HCT116 (cell line): Measurements from ENCODE around the gene LGR6. TPM values are rescaled to one million over a fixed set of nuclear protein-coding genes. Genes with fewer than 3 reads are reported as not detected.

ENCODE experiments used
- ATAC-seq: fragments of 200-7000 bp; cut with Tn5 transposase; 2 replicates; pipeline ENCODE4 v1.9.1; 2020; ENCODE audit warnings: mild to moderate bottlenecking, moderate library complexity
- BruUV-seq: library from RNA; stranded (reverse); fragments of 400-500 nt; replicated peaks from 2 replicates; lab custom pipeline; 2021; lab: Mats Ljungman, UMichigan
- CTCF ChIA-PET: fragments of 300-600 bp; sonication (Branson Sonifier 250); formaldehyde crosslinking; loops from one replicate; lab custom pipeline; 2021; ENCODE audit warnings: antibody characterized with exemption; lab: Charles Lee
- POLR2A ChIA-PET: fragments of 300-600, 350-600 bp; sonication (Branson Sonifier 250); formaldehyde crosslinking; loops from one replicate; lab custom pipeline; 2021; ENCODE audit warnings: antibody characterized with exemption; lab: Charles Lee
- RAD21 ChIA-PET, 2 experiments: fragments of 300-600 bp; sonication (Branson Sonifier 250); formaldehyde crosslinking; loops; one replicate each; lab custom pipeline; 2023; ENCODE audit warnings: low total read pairs in 2 of 2; ENCODE audit not compliant: uncharacterized antibody in 2 of 2, unreplicated experiment in 2 of 2, low non-redundant PET in 1 of 2; lab: Charles Lee
- DNase-seq: peaks from one replicate; pipeline ENCODE4 v3.0.0-alpha.2; 2010; ENCODE audit warnings: low read depth, low spot score
- H2AFZ ChIP-seq: fragments of 200-600 bp; shearing (Covaris generic), sonication (generic); 2 replicates; pipeline ENCODE4 v1.6.1; 2017; ENCODE audit warnings: low read depth, mixed run types, mixed read lengths, antibody characterized with exemption, low read length; ENCODE audit not compliant: poor library complexity, severe bottlenecking
- H3K27ac ChIP-seq: 2 replicates; pipeline ENCODE4 v1.5.1; 2012; ENCODE audit warnings: low read depth, low read length
- H3K27me3 ChIP-seq: fragments of 200-600 bp; sonication (generic); 2 replicates; pipeline ENCODE4 v1.6.1; 2016; ENCODE audit warnings: mixed run types, low read length, mixed read lengths; ENCODE audit not compliant: insufficient read depth
- H3K36me3 ChIP-seq, 2 experiments: fragments of 200-500 bp in 1 of 2; fragments of 200-600 bp in 1 of 2; sonication (Bioruptor generic) in 1 of 2; sonication (generic) in 1 of 2; 2 replicates each; pipeline versions ENCODE4 v1.5.1 to v1.6.1; 2014 to 2016; ENCODE audit warnings: low read length in 2 of 2, inconsistent platforms in 1 of 2, mixed read lengths in 1 of 2, mixed run types in 1 of 2; ENCODE audit not compliant: insufficient read depth in 2 of 2, control insufficient read depth in 1 of 2
- H3K4me1 ChIP-seq, 2 experiments: fragments of 200-600 bp in 1 of 2; sonication (generic) in 1 of 2; 2 replicates each; pipeline versions ENCODE4 v1.5.1 to v1.6.1; 2012 to 2017; ENCODE audit warnings: low read length in 2 of 2, inconsistent platforms in 1 of 2, mild to moderate bottlenecking in 1 of 2, mixed read lengths in 1 of 2, mixed run types in 1 of 2, moderate library complexity in 1 of 2; ENCODE audit not compliant: insufficient read depth in 2 of 2, control insufficient read depth in 1 of 2
- H3K4me2 ChIP-seq: fragments of 200-600 bp; sonication (generic); 2 replicates; pipeline ENCODE4 v1.6.1; 2017; ENCODE audit warnings: mixed run types, low read length, mixed read lengths
- H3K4me3 ChIP-seq, 2 experiments: fragments of 200-600 bp in 1 of 2; sonication (generic) in 1 of 2; replicated peaks in 1 of 2; 2 replicates each; pipeline ENCODE4 v1.5.1; 2011 to 2016; ENCODE audit warnings: low read length in 2 of 2, control low read depth in 1 of 2, low read depth in 1 of 2, mild to moderate bottlenecking in 1 of 2, mixed read lengths in 1 of 2, mixed run types in 1 of 2
- H3K79me2 ChIP-seq: fragments of 200-600 bp; sonication (generic); 2 replicates; pipeline ENCODE4 v1.6.1; 2017; ENCODE audit warnings: mild to moderate bottlenecking, mixed run types, low read length, moderate library complexity, mixed read lengths; ENCODE audit not compliant: insufficient read depth
- H3K9ac ChIP-seq: fragments of 200-600 bp; sonication (generic); 2 replicates; pipeline ENCODE4 v1.6.1; 2016; ENCODE audit warnings: low read length, mixed read lengths
- H3K9me2 ChIP-seq: fragments of 200-600 bp; sonication (generic), shearing (Covaris generic); 2 replicates; pipeline ENCODE4 v1.6.1; 2017; ENCODE audit warnings: mixed run types, mild to moderate bottlenecking, moderate library complexity; ENCODE audit not compliant: insufficient read depth
- H3K9me3 ChIP-seq, 2 experiments: fragments of 200-500 bp in 1 of 2; fragments of 200-600 bp in 1 of 2; sonication (Bioruptor generic) in 1 of 2; sonication (generic) in 1 of 2; 2 replicates each; pipeline ENCODE4 v1.6.1; 2014 to 2017; ENCODE audit warnings: low read length in 2 of 2, mixed read lengths in 2 of 2, inconsistent platforms in 1 of 2, low read depth in 1 of 2, mild to moderate bottlenecking in 1 of 2, mixed run types in 1 of 2, moderate library complexity in 1 of 2; ENCODE audit not compliant: control insufficient read depth in 1 of 2, insufficient read depth in 1 of 2
- H4K20me1 ChIP-seq: fragments of 200-600 bp; sonication (generic), shearing (Covaris generic); 2 replicates; pipeline ENCODE4 v1.6.1; 2017; ENCODE audit warnings: mixed run types, mild to moderate bottlenecking, moderate library complexity; ENCODE audit not compliant: insufficient read depth
- CEBPB ChIP-seq: IDR thresholded peaks from 2 replicates; pipeline ENCODE4 v1.6.1; 2012; ENCODE audit warnings: low read depth
- ELF1 ChIP-seq: IDR thresholded peaks from 2 replicates; pipeline ENCODE4 v1.6.1; 2012; ENCODE audit warnings: low read depth, borderline replicate concordance
- FOSL1 ChIP-seq: IDR thresholded peaks from 2 replicates; pipeline ENCODE4 v1.6.1; 2012; ENCODE audit warnings: low read depth
- MAX ChIP-seq: IDR thresholded peaks from 2 replicates; pipeline ENCODE4 v1.6.1; 2012
- POLR2A ChIP-seq: IDR thresholded peaks from 2 replicates; pipeline ENCODE4 v1.7.0; 2011; ENCODE audit warnings: borderline replicate concordance; ENCODE audit not compliant: insufficient read depth, insufficient read length; ENCODE audit errors: extremely low read depth
- RAD21 ChIP-seq: IDR thresholded peaks from 2 replicates; pipeline ENCODE4 v1.6.1; 2012; ENCODE audit warnings: low read depth, mild to moderate bottlenecking
- TCF7L2 ChIP-seq: IDR thresholded peaks from 2 replicates; pipeline ENCODE4 v1.7.0; 2011; ENCODE audit warnings: borderline replicate concordance, inconsistent platforms; ENCODE audit not compliant: insufficient read depth, insufficient read length; ENCODE audit errors: extremely low read depth
- YY1 ChIP-seq: IDR thresholded peaks from 2 replicates; pipeline ENCODE4 v1.6.1; 2011; ENCODE audit warnings: low read length, low read depth, moderate library complexity, mild to moderate bottlenecking; ENCODE audit not compliant: insufficient replicate concordance; ENCODE audit errors: extremely low read depth
- ZBTB33 ChIP-seq: IDR thresholded peaks from 2 replicates; pipeline ENCODE4 v1.6.1; 2011; ENCODE audit warnings: mild to moderate bottlenecking, low read length, moderate library complexity; ENCODE audit not compliant: insufficient replicate concordance; ENCODE audit errors: extremely low read depth
- intact Hi-C: fragments of 100-400 bp; cut with micrococcal nuclease; formaldehyde crosslinking; loops from 2 replicates; pipeline ENCODE4 v1.10.0; 2022
- total RNA-seq: library from RNA; stranded (reverse); gene quantifications from one replicate; pipeline ENCODE4 v1.2.1, GENCODE V29; 2021; ENCODE audit not compliant: unreplicated experiment

The LGR6 gene
- total RNA-seq, 1 experiment from 2014 or later: 0.20 TPM

- H3K9ac ChIP-seq: no peak overlapping the region
Observed at GRCh38 chr1:202283379-202283844, 89.8 kb downstream of the LGR6 start.

More at GRCh38 chr1:202283379-202283844, 89.8 kb downstream of the LGR6 start:
- no TSS peak for BruUV-seq
- peak; percentile 27 for DNase-seq
- ChIA-PET CTCF (interaction anchor here (1.1 kb wide), 1 partner anchor 90 kb away, joined by 3 read pairs; no protein-coding TSS in a partner anchor), RAD21 (interaction anchor here in 1 of 2 experiments (0.7 to 1.5 kb wide), 2 partner anchors 10 to 91 kb away, joined by 3 to 5 read pairs; no protein-coding TSS in a partner anchor)
- H3K27ac ChIP-seq: no peak overlapping the region
- no peaks in the 10 kb centered on the region for H3K79me2 ChIP-seq
- TF ChIP-seq RAD21 (no peak), POLR2A (no peak), MAX (peak; percentile 44; the same call in 1 of the 2 replicates), TCF7L2 (peak; percentile 97), CEBPB (no peak), ELF1 (no peak), ZBTB33 (no peak), YY1 (no peak), FOSL1 (no peak)
- TF ChIP-seq, all 23 proteins: peak for 2
- peak; percentile 89 for ATAC-seq
- Histone ChIP-seq H3K27me3 (peaks cover 85% of the 10 kb centered on the region), H3K9me2 (no peaks in the 10 kb centered on the region), H3K4me1 (peaks cover 13 to 16% of the 10 kb centered on the region in 2 experiments), H3K4me3 (no peak overlapping the region), H2AFZ (no peak overlapping the region), H4K20me1 (no peaks in the 10 kb centered on the region), H3K9me3 (no peaks in the 10 kb centered on the region), H3K4me2 (peak overlapping the region; percentile 8; the same call in 1 of the 2 replicates), H3K36me3 (no peaks in the 10 kb centered on the region)
- intact Hi-C loops: no loop called here
- POLR2A ChIA-PET: no interaction called here
